GM10248 (cell line): Measurements from ENCODE around the gene TLE1.

ENCODE experiments used
- CTCF ChIA-PET: fragments of 300-600 bp; sonication (Branson Sonifier 250); formaldehyde crosslinking; extraction: SDS; loops from one replicate; lab custom pipeline; 2021; ENCODE audit warnings: antibody characterized with exemption; lab: Yijun Ruan, JAX
- POLR2A ChIA-PET: fragments of 350-650 bp; sonication (Branson Sonifier 250); formaldehyde crosslinking; extraction: SDS; loops from one replicate; lab custom pipeline; 2020; ENCODE audit warnings: antibody characterized with exemption; lab: Yijun Ruan, JAX
- DNase-seq: peaks from one replicate; pipeline ENCODE4 v3.0.0; 2012; ENCODE audit errors: extremely low spot score
- CTCF ChIP-seq: IDR thresholded peaks from 2 replicates; pipeline ENCODE4 v1.5.1; 2012; ENCODE audit warnings: mild to moderate bottlenecking, low read depth; ENCODE audit errors: extremely low read depth, missing control alignments, control extremely low read depth

TLE1 gene

DNA sequence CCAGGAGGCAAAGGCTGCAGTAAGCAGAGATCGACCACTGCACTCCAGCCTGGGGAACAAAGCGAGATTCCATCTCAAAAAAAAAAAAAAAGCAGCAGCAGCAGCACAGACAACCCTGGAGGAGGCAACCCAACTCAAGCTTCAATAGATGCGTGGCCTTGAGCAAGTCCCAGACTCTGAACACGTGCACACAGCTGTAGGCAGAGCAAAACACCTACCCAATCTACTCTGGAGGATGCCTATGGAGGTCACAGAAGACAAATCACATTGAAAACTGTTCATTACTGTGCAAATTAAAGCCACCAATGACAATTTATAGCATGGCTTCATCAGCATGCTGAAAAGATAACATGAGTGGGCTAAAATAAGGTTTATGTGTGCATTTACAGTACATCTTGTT, 7.2 kb downstream of the TLE1 start:
- TF ChIP-seq CTCF, result no peak
- DNase-seq, result no peak
- ChIA-PET POLR2A (no interaction called here), CTCF (no interaction called here)

DNA sequence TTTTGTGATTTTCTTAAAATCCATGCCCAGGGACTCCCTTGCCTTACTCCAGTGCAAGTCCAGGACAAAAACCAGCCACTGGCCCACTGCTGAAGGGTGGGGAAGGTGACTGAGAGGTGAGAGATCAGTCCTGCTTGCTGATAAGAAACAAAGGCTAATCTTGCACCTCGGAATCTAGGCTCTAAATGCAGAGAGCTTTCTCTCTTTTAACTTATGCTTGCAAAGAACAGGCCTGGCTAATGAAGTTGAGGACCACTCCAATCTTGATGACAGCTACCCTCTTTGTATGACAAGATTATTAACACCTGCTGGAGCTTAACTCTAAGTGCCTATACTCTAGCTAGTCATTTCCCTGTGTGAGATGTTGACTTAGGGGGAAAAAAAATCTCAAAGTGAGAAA, 8.8 kb downstream of the TLE1 start:
- CTCF ChIA-PET, result no interaction called here
- DNase-seq, result no peak
- POLR2A ChIA-PET, result no interaction called here
- no peak for TF ChIP-seq CTCF

DNA sequence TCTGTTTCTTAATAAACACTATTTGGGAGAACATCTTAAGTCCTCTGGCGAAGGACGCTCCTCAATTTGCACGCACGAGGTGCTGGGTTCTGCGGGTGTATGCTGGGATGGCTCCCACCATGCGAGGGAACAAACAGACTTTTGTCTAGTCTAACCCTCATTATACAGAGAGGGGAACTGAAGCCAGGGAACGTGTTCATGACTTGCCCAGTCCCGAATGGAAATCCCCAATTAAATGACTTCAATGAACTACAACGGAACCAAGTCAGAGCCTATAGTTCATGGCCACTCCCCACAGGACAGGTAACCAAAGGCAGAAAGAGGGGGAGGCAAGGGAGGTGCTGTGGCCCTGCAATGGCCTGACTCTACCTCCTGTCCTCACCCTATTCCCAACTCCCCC, 9.3 kb downstream of the TLE1 start:
- TF ChIP-seq CTCF, result no peak
- CTCF ChIA-PET, result no interaction called here
- POLR2A ChIA-PET, result no interaction called here
- no peak for DNase-seq

- no peak for DNase-seq
- ChIA-PET CTCF (interaction anchor here (1.3 kb wide), 1 partner anchor 12 kb away, joined by 3 read pairs; no protein-coding TSS in a partner anchor), POLR2A (no interaction called here)
- TF ChIP-seq CTCF, result no peak
Measured at GRCh38 chr9:81678088-81678487, 11.3 kb downstream of the TLE1 start.

DNA sequence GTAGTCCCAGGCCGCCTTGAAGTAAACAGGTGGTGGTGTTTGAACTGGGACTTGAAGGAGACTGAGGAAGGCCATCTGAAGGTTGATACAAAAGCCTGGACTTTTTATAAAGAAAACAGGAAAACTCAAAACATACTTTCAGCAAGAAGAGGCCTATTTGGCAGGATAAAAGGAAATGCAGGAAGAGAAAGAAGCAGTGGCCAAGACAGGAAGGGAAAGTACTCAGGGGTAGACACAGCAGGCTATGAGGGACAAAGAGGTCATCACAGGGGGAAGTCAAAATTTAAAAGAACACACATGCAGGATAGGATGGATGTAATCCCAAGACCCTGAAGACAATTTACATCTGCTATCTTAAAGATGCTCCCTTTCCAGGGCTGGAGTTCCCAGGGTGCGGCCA, 13.0 kb downstream of the TLE1 start:
- DNase-seq, result no peak
- POLR2A ChIA-PET, result no interaction called here
- no peak for TF ChIP-seq CTCF
- CTCF ChIA-PET, result no interaction called here

GRCh38 chr9:81673310-81673709, 16.0 kb downstream of the TLE1 start:
- POLR2A ChIA-PET, result no interaction called here
- no peak for TF ChIP-seq CTCF
- CTCF ChIA-PET, result no interaction called here
- no peak for DNase-seq

GRCh38 chr9:81671880-81672280, 17.5 kb downstream of the TLE1 start:
- no peak for DNase-seq
- ChIA-PET POLR2A (no interaction called here), CTCF (no interaction called here)
- TF ChIP-seq CTCF, result no peak
